HFFc6 (cell line): Measurements from ENCODE around the gene SEMA3D. TPM values are rescaled to one million over a fixed set of nuclear protein-coding genes. Genes with fewer than 3 reads are reported as not detected.

ENCODE experiments used
- DNase-seq: peaks from one replicate; pipeline ENCODE4 v3.0.0-alpha.2; 2018
- H3K27ac Mint-ChIP-seq: 2 replicates; pipeline ENCODE4 v1.8.0; 2020; ENCODE audit warnings: mild to moderate bottlenecking, mixed read lengths
- H3K27me3 Mint-ChIP-seq: 2 replicates; pipeline ENCODE4 v1.8.0; 2021; ENCODE audit warnings: mild to moderate bottlenecking, moderate library complexity, mixed read lengths; ENCODE audit not compliant: insufficient read depth
- H3K36me3 Mint-ChIP-seq: 2 replicates; pipeline ENCODE4 v1.8.0; 2021; ENCODE audit warnings: low read depth, mixed read lengths
- H3K4me1 Mint-ChIP-seq: 2 replicates; pipeline ENCODE4 v1.8.0; 2020; ENCODE audit warnings: low read depth, mixed read lengths
- H3K4me3 Mint-ChIP-seq: 2 replicates; pipeline ENCODE4 v1.8.0; 2020; ENCODE audit warnings: mild to moderate bottlenecking, moderate library complexity, mixed read lengths
- H3K9me3 Mint-ChIP-seq: 2 replicates; pipeline ENCODE4 v1.8.0; 2020; ENCODE audit warnings: mild to moderate bottlenecking, mixed read lengths
- CTCF ChIP-seq: fragments of 200-600 bp; sonication (generic); IDR thresholded peaks from 2 replicates; pipeline ENCODE4 v1.5.0; 2021; ENCODE audit warnings: antibody characterized with exemption, mild to moderate bottlenecking
- total RNA-seq, 6 experiments: library from RNA; stranded (reverse); fragmentation: NEBNext Ultra II Directional; extraction: Animal tissue kit (Norgen Biotek cat#: 25700); gene quantifications; 2 replicates in 1 of 6; 3 replicates in 5 of 6; pipeline ENCODE4 v1.2.3, GENCODE V29; 2021

The SEMA3D gene
- total RNA-seq, 6 experiments from 2014 or later, result 16.5 to 23.7 (median 22.4) TPM

DNA sequence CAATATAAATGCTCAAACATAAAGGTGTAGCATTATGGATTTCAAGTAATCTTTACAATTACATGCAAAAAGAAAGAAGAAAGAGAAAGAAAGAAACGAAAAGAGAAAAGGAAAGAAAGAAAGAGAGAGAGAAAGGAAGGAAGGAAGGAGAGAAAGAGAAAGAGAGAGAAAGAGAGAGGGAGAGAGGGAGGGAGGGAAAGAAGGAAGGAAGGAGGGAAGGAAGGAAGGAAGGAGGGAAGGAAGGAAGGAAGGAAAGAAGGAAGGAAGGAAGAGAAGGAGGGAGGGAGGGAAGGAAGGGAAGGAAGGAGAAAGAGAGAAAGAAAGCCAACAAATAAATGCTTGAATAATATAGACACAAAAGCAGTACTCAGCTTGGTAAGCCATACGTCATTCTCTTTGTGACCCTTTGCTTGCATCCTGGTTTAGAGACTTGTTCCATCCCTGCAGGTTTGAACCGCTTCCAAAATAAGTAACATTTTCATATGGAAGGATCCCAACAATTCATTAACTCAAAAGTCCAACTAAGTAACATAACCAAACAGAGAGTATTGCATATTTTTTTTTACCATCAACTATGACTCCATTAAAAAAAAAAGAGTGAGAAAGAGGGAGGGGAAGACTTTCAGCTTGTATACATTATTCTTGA lies 95.8 kb downstream of the SEMA3D start:
- no peaks in the 10 kb centered on the region for H3K36me3 Mint-ChIP-seq
- no peaks in the 10 kb centered on the region for H3K9me3 Mint-ChIP-seq
- no peak overlapping the region for H3K4me3 Mint-ChIP-seq
- no peak overlapping the region for H3K27ac Mint-ChIP-seq
- no peak for TF ChIP-seq CTCF
- no peaks in the 10 kb centered on the region for H3K27me3 Mint-ChIP-seq
- DNase-seq, result no peak
- H3K4me1 Mint-ChIP-seq, result peaks cover 4% of the 10 kb centered on the region

DNA sequence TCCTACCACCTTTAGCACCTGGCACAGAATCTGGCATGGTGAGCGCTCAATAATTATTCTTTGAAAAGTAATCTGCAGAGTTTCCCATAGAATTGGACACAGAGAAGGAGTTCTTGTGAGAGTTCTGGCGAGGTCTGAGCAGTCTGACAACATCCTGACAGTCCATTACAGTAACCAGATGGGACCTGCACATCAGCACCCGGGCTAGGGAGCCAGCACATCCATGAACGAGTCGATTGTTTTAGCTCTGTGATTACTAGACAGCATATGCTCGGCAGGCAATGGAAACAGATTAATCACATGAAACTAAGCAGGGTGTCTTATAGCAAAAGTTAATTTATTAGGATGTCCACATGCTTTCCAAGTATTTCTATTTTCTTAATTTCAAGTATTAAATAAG lies 96.7 kb downstream of the SEMA3D start:
- Mint-ChIP-seq H3K4me1 (no peaks in the 10 kb centered on the region), H3K4me3 (no peak overlapping the region), H3K36me3 (no peaks in the 10 kb centered on the region), H3K27ac (no peak overlapping the region), H3K9me3 (no peaks in the 10 kb centered on the region), H3K27me3 (no peaks in the 10 kb centered on the region)
- TF ChIP-seq CTCF, result no peak
- no peak for DNase-seq

DNA sequence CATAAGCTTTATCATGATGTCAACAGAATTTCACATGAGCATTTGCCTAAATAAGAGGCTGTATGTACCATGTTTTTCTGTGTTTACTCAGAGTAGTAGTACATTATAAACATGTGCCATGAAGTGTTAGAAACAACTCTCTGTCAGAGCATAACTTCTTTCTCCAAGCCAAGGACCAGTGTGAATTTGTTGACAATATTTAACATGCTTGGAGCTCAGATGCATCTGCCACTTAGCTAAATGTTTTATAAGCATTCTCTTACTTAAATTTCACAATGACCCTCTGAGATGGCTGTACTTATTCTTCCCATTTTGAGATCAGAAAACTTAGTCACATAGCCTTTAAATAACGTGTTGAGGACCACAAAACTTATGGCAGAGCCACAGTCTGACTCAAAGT lies 105.0 kb downstream of the SEMA3D start:
- no peaks in the 10 kb centered on the region for H3K9me3 Mint-ChIP-seq
- no peak overlapping the region for H3K27ac Mint-ChIP-seq
- peaks cover 3% of the 10 kb centered on the region; the same call in 1 of the 2 replicates for H3K27me3 Mint-ChIP-seq
- TF ChIP-seq CTCF, result no peak
- DNase-seq, result no peak
- no peak overlapping the region for H3K4me3 Mint-ChIP-seq
- no peaks in the 10 kb centered on the region for H3K4me1 Mint-ChIP-seq
- no peaks in the 10 kb centered on the region for H3K36me3 Mint-ChIP-seq

GRCh38 chr7:85081392-85081791 lies 105.5 kb downstream of the SEMA3D start:
- Mint-ChIP-seq H3K36me3 (no peaks in the 10 kb centered on the region), H3K27me3 (peaks cover 3% of the 10 kb centered on the region; the same call in 1 of the 2 replicates), H3K9me3 (no peaks in the 10 kb centered on the region), H3K27ac (no peak overlapping the region), H3K4me1 (no peaks in the 10 kb centered on the region), H3K4me3 (no peak overlapping the region)
- no peak for TF ChIP-seq CTCF
- DNase-seq, result no peak

- no peak overlapping the region for H3K27ac Mint-ChIP-seq
- TF ChIP-seq CTCF, result no peak
- no peaks in the 10 kb centered on the region for H3K9me3 Mint-ChIP-seq
- H3K36me3 Mint-ChIP-seq, result no peaks in the 10 kb centered on the region
- H3K4me1 Mint-ChIP-seq, result peaks cover 16% of the 10 kb centered on the region
- no peak overlapping the region for H3K4me3 Mint-ChIP-seq
- DNase-seq, result no peak
- H3K27me3 Mint-ChIP-seq, result peaks cover 3% of the 10 kb centered on the region; the same call in 1 of the 2 replicates
Measured at GRCh38 chr7:85079434-85079833, 107.4 kb downstream of the SEMA3D start.

DNA sequence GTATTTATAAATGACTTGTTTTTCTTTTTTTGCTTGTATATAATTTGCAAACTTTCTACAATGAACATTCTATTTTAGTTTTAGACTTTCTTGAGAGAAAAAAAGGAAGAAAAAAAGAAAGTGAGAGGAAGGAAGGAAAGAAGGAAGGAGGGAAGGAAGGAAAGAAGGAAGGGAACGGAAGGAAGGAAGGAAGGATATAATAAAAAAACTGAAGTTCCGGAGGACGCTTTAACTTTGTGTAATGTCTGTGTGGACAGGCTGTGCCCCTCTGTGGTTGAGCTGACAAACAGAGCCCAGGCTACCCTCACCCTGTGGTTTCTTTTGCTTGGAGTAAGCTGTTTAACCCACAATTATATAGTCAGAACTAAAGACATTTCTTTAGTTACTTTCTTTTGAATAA lies 108.7 kb downstream of the SEMA3D start:
- Mint-ChIP-seq H3K36me3 (no peaks in the 10 kb centered on the region), H3K9me3 (no peaks in the 10 kb centered on the region), H3K4me3 (no peak overlapping the region), H3K4me1 (peaks cover 21% of the 10 kb centered on the region), H3K27me3 (peaks cover 3% of the 10 kb centered on the region; the same call in 1 of the 2 replicates), H3K27ac (no peak overlapping the region)
- no peak for TF ChIP-seq CTCF
- DNase-seq, result no peak
